SK-N-MC (cell line): ENCODE results near the gene CNTLN.

Experiments used
- DNase-seq: peaks from one replicate; pipeline ENCODE4 v3.0.0-alpha.2; 2011; ENCODE audit warnings: low read depth, low spot score
- H3K27ac ChIP-seq: fragments of 200-600 bp; sonication (generic); 2 replicates; pipeline ENCODE4 v1.5.1; 2016; ENCODE audit warnings: mixed run types
- H3K36me3 ChIP-seq: fragments of 200-600 bp; sonication (generic); 2 replicates; pipeline ENCODE4 v1.6.1; 2017; ENCODE audit warnings: antibody characterized with exemption, low read length, mixed read lengths; ENCODE audit not compliant: insufficient read depth
- H3K4me3 ChIP-seq: fragments of 200-600 bp; sonication (generic); 2 replicates; pipeline ENCODE4 v1.5.1; 2016
- H3K9ac ChIP-seq: fragments of 200-600 bp; sonication (generic); 2 replicates; pipeline ENCODE4 v1.8.0; 2017; ENCODE audit warnings: mixed run types, mixed read lengths; ENCODE audit not compliant: insufficient read length
- H3K9me3 ChIP-seq: fragments of 200-600 bp; sonication (generic); 2 replicates; pipeline ENCODE4 v1.6.1; 2017; ENCODE audit warnings: low read depth, mild to moderate bottlenecking, antibody characterized with exemption, low read length, moderate library complexity, mixed read lengths
- EZH2 ChIP-seq: fragments of 200-600 bp; sonication (generic); IDR thresholded peaks from one replicate; pipeline ENCODE4 v1.6.1; 2017; ENCODE audit warnings: antibody characterized with exemption
- FOXP2 ChIP-seq: optimal IDR thresholded peaks from 2 replicates; pipeline ENCODE3; 2011; ENCODE audit warnings: mild to moderate bottlenecking, moderate library complexity; ENCODE audit not compliant: insufficient read depth; ENCODE audit errors: extremely low read length, control extremely low read depth
- POLR2AphosphoS5 ChIP-seq: IDR thresholded peaks from 2 replicates; pipeline ENCODE4 v1.6.1; 2012; ENCODE audit warnings: mild to moderate bottlenecking, low read depth, low read length, borderline replicate concordance

The CNTLN gene

DNA sequence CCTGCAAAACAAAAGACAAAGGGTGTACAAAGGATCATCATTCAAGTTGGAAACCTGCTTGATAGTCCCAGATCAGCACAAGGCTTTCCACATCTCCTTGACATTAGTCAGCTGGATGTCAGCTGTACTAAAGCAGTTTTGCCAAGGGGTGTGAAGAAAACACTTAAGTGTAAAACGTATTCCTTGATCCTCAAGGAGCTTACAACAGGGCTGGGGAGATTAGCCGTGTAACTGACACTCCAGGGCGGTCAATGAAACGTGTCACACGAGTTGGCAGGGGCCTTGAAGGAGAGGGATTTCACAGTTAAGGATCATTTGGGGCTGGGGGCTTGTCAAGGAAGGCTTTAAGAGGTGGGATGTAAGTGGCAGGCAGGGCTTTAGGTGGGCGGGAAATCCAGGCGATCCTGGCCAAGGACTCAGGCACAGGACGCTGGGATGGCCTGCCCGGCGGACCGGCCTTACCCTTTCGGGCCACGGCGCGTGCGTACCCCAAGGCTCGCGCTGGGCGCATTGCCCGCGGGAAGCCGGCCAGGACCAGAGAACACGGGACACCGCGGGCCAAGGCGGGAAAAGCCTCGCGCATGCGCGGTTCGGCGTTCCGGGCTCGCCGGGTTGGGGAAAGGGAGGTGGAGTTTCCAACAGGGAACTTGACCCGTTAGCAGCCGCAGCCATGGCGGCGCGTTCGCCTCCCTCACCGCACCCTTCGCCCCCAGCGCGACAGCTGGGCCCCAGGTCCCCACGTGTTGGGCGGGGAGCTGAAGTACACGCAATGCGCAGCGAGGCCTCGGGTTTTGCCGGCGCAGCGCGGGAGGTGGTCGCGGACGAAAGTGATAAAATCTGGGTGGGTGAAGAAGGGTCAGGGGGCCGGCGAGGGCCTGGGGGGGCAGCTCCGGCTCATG, at the start of gene CNTLN:
Gene CNTLN, plus strand, starts transcription at position 645 of the 899 bp plus-strand sequence. Its CDS starts 26 bp downstream, at position 671.
- peak within 1 kb of the TSS; percentile 67 for H3K27ac ChIP-seq
- DNase-seq = no peak

DNA sequence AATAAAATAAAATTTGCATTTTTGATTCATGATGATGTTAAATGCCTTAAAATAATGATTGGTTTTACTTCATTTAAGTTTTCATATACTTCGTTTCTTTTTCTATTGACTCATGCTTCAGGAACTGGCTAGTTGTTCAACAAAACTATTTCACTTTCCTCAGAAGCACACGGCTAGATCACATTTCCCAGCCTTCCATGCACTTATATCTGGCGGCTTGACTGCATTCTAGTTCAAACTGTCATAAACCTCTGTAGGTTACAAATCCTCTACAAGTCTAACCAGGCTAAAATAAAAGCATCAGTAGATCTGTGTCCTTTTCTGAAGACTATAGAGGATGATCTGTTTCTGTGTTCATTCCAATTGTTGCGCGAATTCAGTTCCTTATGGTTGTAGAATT, 46.3 kb upstream of the CNTLN start:
- Histone ChIP-seq H3K27ac (no peak overlapping the region), H3K4me3 (no peak overlapping the region), H3K36me3 (no peaks in the 10 kb centered on the region), H3K9me3 (no peaks in the 10 kb centered on the region; the same call in 1 of the 2 replicates), H3K9ac (no peak overlapping the region)
- DNase-seq = no peak
- no peak for TF ChIP-seq POLR2AphosphoS5
- TF ChIP-seq EZH2 = no peak
- TF ChIP-seq FOXP2 = no peak

More for the DNA sequence above, at the start of gene CNTLN:
- TF ChIP-seq EZH2 (no peak), FOXP2 (peak; percentile 83), POLR2AphosphoS5 (peak; percentile 92)
- H3K9me3 ChIP-seq = no peaks in the 10 kb centered on the region
- peak within 1 kb of the TSS; percentile 97 for H3K9ac ChIP-seq
- peak within 1 kb of the TSS; percentile 99 for H3K4me3 ChIP-seq
- peaks cover 14% of the 10 kb centered on the region for H3K36me3 ChIP-seq

DNA sequence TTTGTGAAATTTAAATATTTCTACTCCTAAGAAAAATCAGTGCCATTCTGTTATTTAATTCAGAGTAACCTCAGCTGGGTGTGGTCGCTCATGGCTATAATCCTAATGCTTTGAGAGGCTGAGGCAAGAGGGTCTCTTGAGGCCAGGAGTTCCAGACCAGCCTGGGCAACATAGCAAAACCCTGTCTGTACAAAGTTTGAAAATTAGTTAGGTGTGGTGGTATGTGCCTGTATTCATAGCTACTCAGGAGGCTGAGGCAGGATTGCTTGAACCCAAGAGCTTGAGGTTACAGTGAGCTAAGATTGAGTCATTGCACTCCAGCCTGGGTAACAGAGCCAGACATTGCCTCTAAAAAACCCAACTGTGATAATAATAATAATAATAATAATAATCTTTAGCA, 44.8 kb upstream of the CNTLN start:
- no peaks in the 10 kb centered on the region for H3K36me3 ChIP-seq
- no peak overlapping the region for H3K9ac ChIP-seq
- TF ChIP-seq POLR2AphosphoS5 (no peak), FOXP2 (no peak), EZH2 (no peak)
- DNase-seq = no peak
- H3K4me3 ChIP-seq = no peak overlapping the region
- H3K27ac ChIP-seq = no peak overlapping the region
- H3K9me3 ChIP-seq = no peaks in the 10 kb centered on the region; the same call in 1 of the 2 replicates

GRCh38 chr9:17116400-17116837, 18.4 kb upstream of the CNTLN start:
- Histone ChIP-seq H3K36me3 (no peaks in the 10 kb centered on the region), H3K27ac (peak overlapping the region; percentile 67), H3K4me3 (peak overlapping the region; percentile 49), H3K9me3 (no peaks in the 10 kb centered on the region), H3K9ac (no peak overlapping the region)
- no peak for TF ChIP-seq POLR2AphosphoS5
- no peak for TF ChIP-seq FOXP2
- TF ChIP-seq EZH2 = no peak
- DNase-seq = peak; percentile 58

- Histone ChIP-seq H3K27ac (peak overlapping the region; percentile 67; the same call in 1 of the 2 replicates), H3K9me3 (no peaks in the 10 kb centered on the region), H3K36me3 (no peaks in the 10 kb centered on the region), H3K9ac (no peak overlapping the region), H3K4me3 (no peak overlapping the region)
- DNase-seq = no peak
- no peak for TF ChIP-seq FOXP2
- no peak for TF ChIP-seq EZH2
- TF ChIP-seq POLR2AphosphoS5 = no peak
Observed at GRCh38 chr9:17117372-17117771, 17.5 kb upstream of the CNTLN start.

- no peaks in the 10 kb centered on the region for H3K36me3 ChIP-seq
- H3K27ac ChIP-seq = no peak overlapping the region
- H3K9ac ChIP-seq = no peak overlapping the region
- no peak overlapping the region for H3K4me3 ChIP-seq
- no peaks in the 10 kb centered on the region for H3K9me3 ChIP-seq
- DNase-seq = no peak
- TF ChIP-seq POLR2AphosphoS5 = no peak
- no peak for TF ChIP-seq EZH2
- no peak for TF ChIP-seq FOXP2
Observed at GRCh38 chr9:17120203-17120602, 14.6 kb upstream of the CNTLN start.

DNA sequence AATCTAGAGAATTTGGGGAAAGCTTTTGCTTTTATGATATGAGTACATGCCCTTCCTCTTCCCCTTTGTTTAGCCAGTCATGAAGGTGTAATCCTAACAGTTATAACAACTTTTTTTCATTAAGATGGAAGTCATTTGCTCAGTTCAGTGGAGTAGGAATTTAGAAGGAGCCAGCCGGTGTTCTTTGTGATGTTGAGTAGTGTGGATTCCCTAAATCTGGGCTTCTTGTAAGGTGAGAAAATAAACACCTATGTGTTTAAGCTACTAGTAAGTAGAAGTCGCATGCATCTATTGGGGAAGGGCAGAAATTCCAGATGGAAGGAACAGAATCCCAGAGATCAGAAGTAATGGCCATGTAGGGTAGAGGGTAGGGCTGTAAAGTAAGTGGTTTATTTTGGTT, 13.6 kb upstream of the CNTLN start:
- Histone ChIP-seq H3K4me3 (no peak overlapping the region), H3K36me3 (no peaks in the 10 kb centered on the region)

DNA sequence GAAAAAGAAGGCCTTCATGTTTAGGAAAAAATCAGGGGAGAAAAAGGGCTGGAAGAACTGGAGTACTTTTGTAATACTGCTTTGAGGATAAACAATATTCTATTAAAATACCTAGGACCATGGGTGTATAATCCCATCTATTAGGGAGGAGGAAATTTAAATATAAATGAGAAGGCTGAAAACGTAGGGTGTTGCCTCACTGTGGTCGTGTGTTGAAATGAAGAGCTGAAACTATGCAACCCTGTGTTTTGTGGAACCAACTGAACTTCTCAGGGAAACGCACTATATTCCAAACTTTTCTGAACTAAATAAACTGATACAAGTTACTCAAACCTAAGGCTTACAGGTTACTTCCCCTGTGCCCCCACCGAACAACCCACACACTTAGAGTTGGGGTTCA, 4.5 kb upstream of the CNTLN start:
- DNase-seq = no peak
- H3K9ac ChIP-seq = no peak overlapping the region
- no peaks in the 10 kb centered on the region for H3K9me3 ChIP-seq
- no peaks in the 10 kb centered on the region for H3K36me3 ChIP-seq
- TF ChIP-seq POLR2AphosphoS5 = no peak
- no peak for TF ChIP-seq FOXP2
- no peak for TF ChIP-seq EZH2
- H3K27ac ChIP-seq = no peak overlapping the region
- no peak overlapping the region for H3K4me3 ChIP-seq

More for the DNA sequence above, 13.6 kb upstream of the CNTLN start:
- no peak for TF ChIP-seq FOXP2
- no peak for TF ChIP-seq EZH2
- TF ChIP-seq POLR2AphosphoS5 = no peak
- no peak for DNase-seq
- Histone ChIP-seq H3K9me3 (no peaks in the 10 kb centered on the region), H3K27ac (no peak overlapping the region), H3K9ac (no peak overlapping the region)
